ENCODE results near the gene COL27A1.

The COL27A1 gene

GRCh38 chr9:114228016-114228808 lies 72.9 kb downstream of the COL27A1 start:
- H3K4me3 ChIP-seq (ENCODE audit: low read length): no peak overlapping the region
- TF ChIP-seq ZNF274 (IDR thresholded peaks at IDR 0.05; ENCODE audit: low read depth, low read length): no peak

- H3K4me3 ChIP-seq (ENCODE audit: low read length): no peak overlapping the region
- TF ChIP-seq ZNF274 (IDR thresholded peaks at IDR 0.05; ENCODE audit: low read depth, low read length): no peak
Measured at GRCh38 chr9:114229295-114229694, 74.0 kb downstream of the COL27A1 start.

- no peak for TF ChIP-seq ZNF274 (IDR thresholded peaks at IDR 0.05; ENCODE audit: low read depth, low read length)
- H3K4me3 ChIP-seq (ENCODE audit: low read length): no peak overlapping the region
Measured at GRCh38 chr9:114230068-114230467, 74.7 kb downstream of the COL27A1 start.

GRCh38 chr9:114231273-114231672 lies 75.9 kb downstream of the COL27A1 start:
- H3K4me3 ChIP-seq (ENCODE audit: low read length): no peak overlapping the region
- TF ChIP-seq ZNF274 (IDR thresholded peaks at IDR 0.05; ENCODE audit: low read depth, low read length): no peak

GRCh38 chr9:114231719-114232449 lies 76.5 kb downstream of the COL27A1 start:
- no peak for TF ChIP-seq ZNF274 (IDR thresholded peaks at IDR 0.05; ENCODE audit: low read depth, low read length)
- H3K4me3 ChIP-seq (ENCODE audit: low read length): no peak overlapping the region

- TF ChIP-seq ZNF274 (IDR thresholded peaks at IDR 0.05; ENCODE audit: low read depth, low read length): no peak
Measured at GRCh38 chr9:114233491-114234185, 78.3 kb downstream of the COL27A1 start.

GRCh38 chr9:114235033-114235661 lies 79.8 kb downstream of the COL27A1 start:
- TF ChIP-seq ZNF274 (IDR thresholded peaks at IDR 0.05; ENCODE audit: low read depth, low read length): no peak

More at GRCh38 chr9:114233491-114234185, 78.3 kb downstream of the COL27A1 start:
- no peak overlapping the region for H3K4me3 ChIP-seq (ENCODE audit: low read length)

GRCh38 chr9:114236391-114237138 lies 81.2 kb downstream of the COL27A1 start:
- TF ChIP-seq ZNF274 (IDR thresholded peaks at IDR 0.05; ENCODE audit: low read depth, low read length): no peak
- H3K4me3 ChIP-seq (ENCODE audit: low read length): no peak overlapping the region

More at GRCh38 chr9:114235033-114235661, 79.8 kb downstream of the COL27A1 start:
- no peak overlapping the region for H3K4me3 ChIP-seq (ENCODE audit: low read length)

- TF ChIP-seq ZNF274 (IDR thresholded peaks at IDR 0.05; ENCODE audit: low read depth, low read length): no peak
- no peak overlapping the region for H3K4me3 ChIP-seq (ENCODE audit: low read length)
Measured at GRCh38 chr9:114237247-114237646, 81.9 kb downstream of the COL27A1 start.

GRCh38 chr9:114237781-114238180 lies 82.4 kb downstream of the COL27A1 start:
- no peak for TF ChIP-seq ZNF274 (IDR thresholded peaks at IDR 0.05; ENCODE audit: low read depth, low read length)

GRCh38 chr9:114238472-114238871 lies 83.1 kb downstream of the COL27A1 start:
- no peak overlapping the region for H3K4me3 ChIP-seq (ENCODE audit: low read length)
- TF ChIP-seq ZNF274 (IDR thresholded peaks at IDR 0.05; ENCODE audit: low read depth, low read length): no peak

More at GRCh38 chr9:114237781-114238180, 82.4 kb downstream of the COL27A1 start:
- H3K4me3 ChIP-seq (ENCODE audit: low read length): no peak overlapping the region

GRCh38 chr9:114238891-114239875 lies 83.8 kb downstream of the COL27A1 start:
- H3K4me3 ChIP-seq (ENCODE audit: low read length): no peak overlapping the region
- TF ChIP-seq ZNF274 (IDR thresholded peaks at IDR 0.05; ENCODE audit: low read depth, low read length): no peak
